GF-D8 (cell line): ENCODE data around the gene ULK4.
"Not testable (repeated sequence)": the region's sequence is repeated elsewhere in the genome, so short reads cannot be mapped to it uniquely, and the experiment has no call there.

Experiments
- DNase-seq: peaks from one replicate; lab custom pipeline; 2025; lab: John Stamatoyannopoulos, UW

The ULK4 gene

GRCh38 chr3:41690766-41691563, 270.9 kb downstream of the ULK4 start:
- DNase-seq: no peak

- no peak for DNase-seq
Measured at GRCh38 chr3:41688595-41689380, 273.1 kb downstream of the ULK4 start.

- no peak for DNase-seq
Measured at GRCh38 chr3:41684797-41685735, 276.8 kb downstream of the ULK4 start.

- DNase-seq: no peak
Measured at GRCh38 chr3:41683666-41684350, 278.1 kb downstream of the ULK4 start.

GRCh38 chr3:41682996-41683395, 278.9 kb downstream of the ULK4 start:
- DNase-seq: no peak

- DNase-seq: no peak
Measured at GRCh38 chr3:41682382-41682781, 279.5 kb downstream of the ULK4 start.

- no peak for DNase-seq
Measured at GRCh38 chr3:41681479-41681878, 280.4 kb downstream of the ULK4 start.

- no peak for DNase-seq
Measured at GRCh38 chr3:41679374-41679773, 282.5 kb downstream of the ULK4 start.

- DNase-seq: not testable (repeated sequence)
Measured at GRCh38 chr3:41675102-41675501, 286.8 kb downstream of the ULK4 start.

- no peak for DNase-seq
Measured at GRCh38 chr3:41674449-41674848, 287.5 kb downstream of the ULK4 start.

- no peak for DNase-seq
Measured at GRCh38 chr3:41673650-41674049, 288.3 kb downstream of the ULK4 start.

GRCh38 chr3:41668379-41668778, 293.5 kb downstream of the ULK4 start:
- DNase-seq: no peak

GRCh38 chr3:41662288-41662687, 299.6 kb downstream of the ULK4 start:
- DNase-seq: no peak

- no peak for DNase-seq
Measured at GRCh38 chr3:41661796-41662195, 300.1 kb downstream of the ULK4 start.

- DNase-seq: no peak
Measured at GRCh38 chr3:41660510-41660909, 301.4 kb downstream of the ULK4 start.

- DNase-seq: no peak
Measured at GRCh38 chr3:41653571-41654239, 308.2 kb downstream of the ULK4 start.

- no peak for DNase-seq
Measured at GRCh38 chr3:41652931-41653330, 309.0 kb downstream of the ULK4 start.

GRCh38 chr3:41652506-41652905, 309.4 kb downstream of the ULK4 start:
- no peak for DNase-seq

GRCh38 chr3:41651718-41652117, 310.2 kb downstream of the ULK4 start:
- DNase-seq: no peak

GRCh38 chr3:41650406-41650805, 311.5 kb downstream of the ULK4 start:
- no peak for DNase-seq

GRCh38 chr3:41649129-41649739, 312.7 kb downstream of the ULK4 start:
- no peak for DNase-seq
